ENCODE measurements around the gene FBXL16.

GRCh38 chr16:726188-726437 lies 20.5 kb upstream of the FBXL16 start:
- TF ChIP-seq POLR2A (IDR thresholded peaks at IDR 0.05) (no peak), CTCF (IDR thresholded peaks at IDR 0.05) (no peak)

Data from esophagus squamous epithelium (tissue), 4 donors.